ENCODE results near the gene CLINT1. TPM values are rescaled to one million over a fixed set of nuclear protein-coding genes. Genes with fewer than 3 reads are reported as not detected.

Gene CLINT1
- total RNA-seq, 1 experiment from 2014 or later = 79.6 TPM

- no peak for TF ChIP-seq ZNF532 (CRISPR knock-in tag; IDR thresholded peaks at IDR 0.05; ENCODE audit: borderline replicate concordance)
- no peak for TF ChIP-seq CBFB (CRISPR knock-in tag; IDR thresholded peaks at IDR 0.05; ENCODE audit: low read depth)
- no peak for TF ChIP-seq ZNF121 (CRISPR knock-in tag; IDR thresholded peaks at IDR 0.05)
- no peak for TF ChIP-seq NR1H2 (CRISPR knock-in tag; IDR thresholded peaks at IDR 0.05)
- TF ChIP-seq RELA (CRISPR knock-in tag; IDR thresholded peaks at IDR 0.05; ENCODE audit: borderline replicate concordance) = no peak
These were observed 43.6 kb upstream of the CLINT1 start (continued) for GRCh38 chr5:157902449-157903116.

DNA sequence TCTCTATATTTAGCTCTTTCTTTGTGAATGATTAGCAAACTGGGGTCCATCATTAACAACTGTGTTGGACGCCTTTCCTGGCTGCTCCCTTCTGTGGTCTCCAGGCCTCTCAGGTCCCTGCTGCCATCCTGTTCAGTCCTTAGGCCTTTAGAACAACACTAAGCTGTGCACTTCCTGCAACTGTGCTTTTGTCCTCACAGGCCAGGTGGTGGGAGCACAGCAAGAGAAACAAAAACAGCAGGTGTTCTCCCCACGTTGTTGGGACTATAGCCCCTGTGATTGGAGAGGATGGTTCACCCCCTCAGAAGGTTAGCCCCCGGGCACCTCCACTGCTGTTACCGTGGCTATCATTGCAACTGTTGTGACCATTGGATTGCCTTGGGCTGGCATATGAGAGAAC is 41.7 kb upstream of the CLINT1 start:
- no peak overlapping the region for H3K4me3 Mint-ChIP-seq
- no peak for DNase-seq (ENCODE audit: low spot score)

DNA sequence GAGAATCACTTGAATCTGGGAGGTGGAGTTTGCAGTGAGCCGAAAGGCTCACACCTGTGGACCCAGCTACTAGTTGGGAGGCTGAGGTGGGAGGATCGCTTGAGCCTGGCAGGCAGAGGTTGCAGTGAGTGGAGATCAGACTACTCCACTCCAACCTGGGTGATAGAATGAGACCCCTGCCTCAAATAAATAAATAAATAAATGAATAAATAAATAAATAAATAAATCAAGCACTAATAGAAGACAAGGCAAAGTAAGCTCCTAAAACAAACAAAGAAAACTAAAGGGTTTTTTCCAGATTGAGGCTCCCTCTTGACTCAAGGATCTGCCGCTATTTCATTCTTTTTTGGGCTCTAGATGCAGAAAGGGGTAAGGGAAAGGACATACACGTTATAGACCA is 34.7 kb upstream of the CLINT1 start:
- no peak for TF ChIP-seq TEAD4 (CRISPR knock-in tag; IDR thresholded peaks at IDR 0.05)
- no peak for TF ChIP-seq ATF1 (CRISPR knock-in tag; IDR thresholded peaks at IDR 0.05)
- no peak for TF ChIP-seq EMX1 (CRISPR knock-in tag; IDR thresholded peaks at IDR 0.05)
- no peak for TF ChIP-seq ATF6 (CRISPR knock-in tag; IDR thresholded peaks at IDR 0.05)
- TF ChIP-seq ATF2 (CRISPR knock-in tag; IDR thresholded peaks at IDR 0.05; ENCODE audit: borderline replicate concordance, low read depth) = no peak
- TF ChIP-seq, protein P1, sequence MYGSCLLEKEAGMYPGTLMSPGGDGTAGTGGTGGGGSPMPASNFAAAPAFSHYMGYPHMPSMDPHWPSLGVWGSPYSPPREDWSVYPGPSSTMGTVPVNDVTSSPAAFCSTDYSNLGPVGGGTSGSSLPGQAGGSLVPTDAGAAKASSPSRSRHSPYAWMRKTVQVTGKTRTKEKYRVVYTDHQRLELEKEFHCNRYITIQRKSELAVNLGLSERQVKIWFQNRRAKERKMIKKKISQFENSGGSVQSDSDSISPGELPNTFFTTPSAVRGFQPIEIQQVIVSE (CRISPR knock-in tag; IDR thresholded peaks at IDR 0.05; ENCODE audit: borderline replicate concordance) = no peak
- no peak for TF ChIP-seq GTF2I (CRISPR knock-in tag; conservative IDR thresholded peaks at IDR 0.05)
- TF ChIP-seq ZNF232 (CRISPR knock-in tag; IDR thresholded peaks at IDR 0.05) = no peak
- H3K9me3 Mint-ChIP-seq = no peaks in the 10 kb centered on the region
- DNase-seq (ENCODE audit: low spot score) (no peak), ATAC-seq (no peak)
- no peak overlapping the region for H3K4me3 Mint-ChIP-seq
- CTCF ChIA-PET = no interaction called here
- peaks cover 8% of the 10 kb centered on the region for H3K4me1 Mint-ChIP-seq
- no peak overlapping the region for H3K27ac Mint-ChIP-seq
- H3K36me3 Mint-ChIP-seq = no peaks in the 10 kb centered on the region
- POLR2A ChIA-PET = no interaction called here
- no peaks in the 10 kb centered on the region for H3K27me3 Mint-ChIP-seq (ENCODE audit: low read depth)

More for the DNA sequence above, 41.7 kb upstream of the CLINT1 start:
- peaks cover 6% of the 10 kb centered on the region for H3K4me1 Mint-ChIP-seq
- TF ChIP-seq ZNF423 (CRISPR knock-in tag; IDR thresholded peaks at IDR 0.05) = peak; percentile 49; the same call in 1 of the 2 replicates
- TF ChIP-seq ZNF219 (CRISPR knock-in tag; IDR thresholded peaks at IDR 0.05; ENCODE audit: borderline replicate concordance) = no peak
- no peaks in the 10 kb centered on the region for H3K27me3 Mint-ChIP-seq (ENCODE audit: low read depth)
- no peaks in the 10 kb centered on the region for H3K9me3 Mint-ChIP-seq
- ChIA-PET CTCF (interaction anchor here (0.6 to 1.2 kb wide), 2 partner anchors 36 to 42 kb away, joined by 3 to 4 read pairs; partner anchors contain the start of gene CLINT1), POLR2A (no interaction called here)
- peak; percentile 80 for ATAC-seq
- no peak overlapping the region for H3K27ac Mint-ChIP-seq
- no peaks in the 10 kb centered on the region for H3K36me3 Mint-ChIP-seq

All from WTC11 (cell line).